ACC112 (cell line): ENCODE data around the gene KRT38.

Source experiments
- H2AFZ ChIP-seq: fragments of 200-600 bp; sonication (generic); one replicate; pipeline ENCODE4 v1.6.0; 2017; ENCODE audit warnings: antibody characterized with exemption, low read length; ENCODE audit not compliant: unreplicated experiment
- H3K27ac ChIP-seq: fragments of 200-600 bp; sonication (generic); 2 replicates; pipeline ENCODE4 v1.5.1; 2014; ENCODE audit warnings: low read depth, mild to moderate bottlenecking, antibody characterized with exemption, low read length, moderate library complexity
- H3K27me3 ChIP-seq: fragments of 200-600 bp; sonication (generic); 2 replicates; pipeline ENCODE4 v1.6.1; 2014; ENCODE audit warnings: mild to moderate bottlenecking, antibody characterized with exemption, low read length, moderate library complexity, mixed read lengths; ENCODE audit not compliant: insufficient read depth
- H3K36me3 ChIP-seq: fragments of 200-600 bp; sonication (generic); 2 replicates; pipeline ENCODE4 v1.6.1; 2016; ENCODE audit warnings: mild to moderate bottlenecking, antibody characterized with exemption, low read length, moderate library complexity, mixed read lengths; ENCODE audit not compliant: insufficient read depth
- H3K4me1 ChIP-seq: fragments of 200-600 bp; sonication (generic); one replicate; pipeline ENCODE4 v1.6.1; 2016; ENCODE audit warnings: low read length, mixed read lengths; ENCODE audit not compliant: insufficient read depth, unreplicated experiment, control insufficient read depth
- H3K4me3 ChIP-seq: fragments of 200-600 bp; sonication (generic); 2 replicates; pipeline ENCODE4 v1.5.1; 2014; ENCODE audit warnings: mild to moderate bottlenecking, low read depth, low read length
- H3K79me2 ChIP-seq: fragments of 200-600 bp; sonication (generic); one replicate; pipeline ENCODE4 v1.6.0; 2016; ENCODE audit warnings: low read length; ENCODE audit not compliant: control insufficient read depth, unreplicated experiment, insufficient read depth

KRT38 gene

DNA sequence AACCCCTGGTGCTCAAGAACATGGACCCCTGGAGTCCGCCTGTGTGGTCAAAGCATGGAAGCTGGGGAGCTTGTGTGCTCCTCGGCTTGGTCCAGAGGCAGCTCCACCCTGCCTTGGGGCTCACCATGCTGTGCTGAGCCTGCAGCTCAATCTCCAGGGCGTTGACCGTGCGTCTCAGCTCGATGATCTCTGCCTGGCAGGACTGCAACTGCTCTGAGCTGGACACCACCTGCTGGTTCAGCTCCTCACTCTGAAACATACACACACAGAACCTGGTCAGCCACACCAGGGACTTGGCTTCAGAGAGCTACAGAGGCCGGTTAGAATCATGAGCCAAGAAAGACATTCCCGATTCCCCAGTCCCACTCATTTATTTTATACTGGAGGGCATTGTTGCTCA, 37.5 kb upstream of the KRT38 start:
- Histone ChIP-seq H3K36me3 (no peaks in the 10 kb centered on the region), H3K4me3 (no peak overlapping the region), H3K4me1 (no peaks in the 10 kb centered on the region), H3K27ac (no peak overlapping the region), H2AFZ (no peak overlapping the region), H3K79me2 (no peaks in the 10 kb centered on the region), H3K27me3 (no peaks in the 10 kb centered on the region)

GRCh38 chr17:41476866-41477815, 36.4 kb upstream of the KRT38 start:
- Histone ChIP-seq H2AFZ (no peak overlapping the region), H3K27ac (no peak overlapping the region), H3K36me3 (no peaks in the 10 kb centered on the region), H3K4me1 (no peaks in the 10 kb centered on the region), H3K79me2 (no peaks in the 10 kb centered on the region), H3K27me3 (no peaks in the 10 kb centered on the region), H3K4me3 (no peak overlapping the region)

GRCh38 chr17:41475421-41475820, 34.6 kb upstream of the KRT38 start:
- no peaks in the 10 kb centered on the region for H3K27me3 ChIP-seq
- H3K27ac ChIP-seq: no peak overlapping the region
- H2AFZ ChIP-seq: no peak overlapping the region
- no peaks in the 10 kb centered on the region for H3K36me3 ChIP-seq
- H3K4me1 ChIP-seq: no peaks in the 10 kb centered on the region
- H3K79me2 ChIP-seq: no peaks in the 10 kb centered on the region
- H3K4me3 ChIP-seq: no peak overlapping the region

- no peak overlapping the region for H3K4me3 ChIP-seq
- H3K79me2 ChIP-seq: no peaks in the 10 kb centered on the region
- H3K27ac ChIP-seq: no peak overlapping the region
- H2AFZ ChIP-seq: no peak overlapping the region
- H3K36me3 ChIP-seq: no peaks in the 10 kb centered on the region
- H3K27me3 ChIP-seq: no peaks in the 10 kb centered on the region
- no peaks in the 10 kb centered on the region for H3K4me1 ChIP-seq
Measured at GRCh38 chr17:41474863-41475262, 34.1 kb upstream of the KRT38 start.

- Histone ChIP-seq H3K4me1 (peaks cover 13% of the 10 kb centered on the region), H2AFZ (no peak overlapping the region), H3K27ac (no peak overlapping the region), H3K27me3 (no peaks in the 10 kb centered on the region), H3K4me3 (no peak overlapping the region), H3K36me3 (no peaks in the 10 kb centered on the region), H3K79me2 (no peaks in the 10 kb centered on the region)
Measured at GRCh38 chr17:41468346-41468745, 27.6 kb upstream of the KRT38 start.

- Histone ChIP-seq H3K4me1 (peaks cover 13% of the 10 kb centered on the region), H3K27me3 (no peaks in the 10 kb centered on the region), H2AFZ (no peak overlapping the region), H3K27ac (no peak overlapping the region), H3K4me3 (no peak overlapping the region), H3K36me3 (no peaks in the 10 kb centered on the region), H3K79me2 (no peaks in the 10 kb centered on the region)
Measured at GRCh38 chr17:41467561-41467960, 26.8 kb upstream of the KRT38 start.

DNA sequence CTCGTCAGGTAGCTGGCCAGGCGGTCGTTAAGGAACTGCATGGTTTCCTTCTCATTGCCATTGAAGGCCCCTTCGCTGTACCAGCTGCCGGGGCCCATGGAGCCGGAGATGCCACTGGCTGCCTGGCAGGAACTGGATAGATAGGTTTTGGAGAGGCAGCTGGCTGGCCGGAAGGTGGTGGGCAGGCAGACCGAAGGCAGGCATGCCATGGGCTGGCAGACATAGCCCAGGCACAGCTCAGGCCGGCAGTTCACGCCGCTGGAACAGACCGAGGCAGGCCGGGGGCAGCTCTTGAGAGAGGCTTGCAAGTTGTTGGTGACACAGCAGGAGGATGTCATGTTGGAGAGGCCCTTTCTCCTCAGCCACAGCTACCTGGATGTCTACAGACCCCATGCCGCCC, 26.2 kb upstream of the KRT38 start, which contains the start of gene KRT32:
KRT32 (minus strand) TSS at position 399 of the 400 bp plus-strand sequence; CDS start at position 338, 61 bp downstream.
- peaks cover 13% of the 10 kb centered on the region for H3K4me1 ChIP-seq
- H3K27ac ChIP-seq: no peak within 1 kb of the TSS
- no peak within 1 kb of the TSS for H3K4me3 ChIP-seq
- no peaks in the 10 kb centered on the region for H3K36me3 ChIP-seq
- no peak within 1 kb of the TSS for H2AFZ ChIP-seq
- H3K79me2 ChIP-seq: no peaks in the 10 kb centered on the region
- no peaks in the 10 kb centered on the region for H3K27me3 ChIP-seq

DNA sequence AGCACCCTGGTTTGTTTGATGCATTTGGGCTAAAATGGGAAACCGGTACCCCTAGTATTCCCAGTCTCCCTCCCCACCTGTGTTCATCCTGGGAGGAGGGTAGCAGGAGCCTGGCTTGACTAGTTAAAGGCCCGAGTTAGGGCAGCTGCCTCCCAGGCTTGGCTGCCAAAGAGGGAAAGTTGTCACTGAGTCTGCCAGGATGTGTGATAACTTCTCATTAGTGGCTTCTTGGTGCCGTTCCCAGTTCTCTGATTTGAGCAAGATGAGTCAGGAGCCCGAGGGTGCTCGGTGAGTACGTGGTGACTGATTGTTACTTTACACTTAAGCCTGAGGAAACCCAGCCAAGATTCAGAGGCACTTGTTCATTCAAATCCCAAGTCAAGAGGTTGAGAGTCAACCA, 23.9 kb upstream of the KRT38 start:
- H3K4me1 ChIP-seq: peaks cover 13% of the 10 kb centered on the region
- no peak overlapping the region for H2AFZ ChIP-seq
- H3K4me3 ChIP-seq: no peak overlapping the region
- H3K36me3 ChIP-seq: no peaks in the 10 kb centered on the region
- no peaks in the 10 kb centered on the region for H3K27me3 ChIP-seq
- H3K27ac ChIP-seq: 0 out of 2 replicates have a peak overlapping the region, but pooled peaks have one; percentile 13
- no peaks in the 10 kb centered on the region for H3K79me2 ChIP-seq

- H2AFZ ChIP-seq: no peak overlapping the region
- H3K79me2 ChIP-seq: no peaks in the 10 kb centered on the region
- 0 out of 2 replicates have a peak overlapping the region, but pooled peaks have one; percentile 13 for H3K27ac ChIP-seq
- no peak overlapping the region for H3K4me3 ChIP-seq
- peaks cover 13% of the 10 kb centered on the region for H3K4me1 ChIP-seq
- H3K27me3 ChIP-seq: no peaks in the 10 kb centered on the region
- no peaks in the 10 kb centered on the region for H3K36me3 ChIP-seq
Measured at GRCh38 chr17:41464173-41464572, 23.4 kb upstream of the KRT38 start.

DNA sequence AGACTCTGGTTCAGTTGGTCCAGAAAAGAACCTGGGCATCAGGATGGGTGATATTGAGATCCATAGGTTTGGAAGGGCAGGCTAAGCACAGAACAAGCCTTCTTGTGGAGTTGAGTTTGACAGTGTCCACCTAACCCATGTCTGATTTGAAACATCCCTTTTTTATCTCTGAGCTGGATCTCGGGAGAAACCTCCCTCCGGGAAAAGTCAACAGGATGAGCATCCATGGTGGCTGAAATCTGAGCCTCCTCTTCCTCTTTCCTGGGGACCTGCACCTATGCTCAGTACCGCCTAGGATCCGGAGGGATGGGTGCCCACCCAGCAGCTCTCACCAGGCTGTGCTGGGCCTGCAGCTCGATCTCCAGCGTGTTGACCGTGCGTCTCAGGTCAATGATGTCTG, 23.0 kb upstream of the KRT38 start:
- H3K79me2 ChIP-seq: no peaks in the 10 kb centered on the region
- no peak overlapping the region for H2AFZ ChIP-seq
- H3K36me3 ChIP-seq: no peaks in the 10 kb centered on the region
- no peaks in the 10 kb centered on the region for H3K27me3 ChIP-seq
- peaks cover 13% of the 10 kb centered on the region for H3K4me1 ChIP-seq
- no peak overlapping the region for H3K27ac ChIP-seq
- H3K4me3 ChIP-seq: no peak overlapping the region

DNA sequence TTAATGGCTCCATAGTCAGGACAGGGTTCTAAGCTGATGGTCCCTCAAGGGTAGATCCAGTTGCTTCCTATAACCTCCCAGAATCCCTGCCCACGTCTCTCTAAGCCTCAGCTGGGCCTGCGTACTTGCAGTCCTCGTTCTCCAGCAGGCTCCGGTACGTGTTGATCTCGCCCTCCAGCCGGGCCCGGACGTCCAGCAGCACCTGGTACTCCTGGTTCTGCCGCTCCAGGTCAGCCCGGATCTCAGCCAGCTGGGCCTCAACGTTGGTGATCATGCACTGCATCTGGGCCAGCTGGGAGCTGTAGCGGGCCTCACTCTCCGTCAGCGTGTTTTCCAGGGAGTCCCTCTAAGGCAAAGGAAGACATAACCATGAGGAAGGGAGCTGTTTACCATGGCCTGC, 21.9 kb upstream of the KRT38 start:
- Histone ChIP-seq H3K79me2 (no peaks in the 10 kb centered on the region), H3K27me3 (no peaks in the 10 kb centered on the region), H2AFZ (no peak overlapping the region), H3K36me3 (no peaks in the 10 kb centered on the region), H3K27ac (no peak overlapping the region), H3K4me3 (no peak overlapping the region), H3K4me1 (peaks cover 13% of the 10 kb centered on the region)
